ENCODE data around the gene CSH2. TPM values are rescaled to one million over a fixed set of nuclear protein-coding genes. Genes with fewer than 3 reads are reported as not detected.
"Not testable (repeated sequence)": the region's sequence is repeated elsewhere in the genome, so short reads cannot be mapped to it uniquely, and the experiment has no call there.

CSH2 gene
- total RNA-seq, 4 donors from 2014 or later = not detected

- not testable (repeated sequence) for H3K36me3 ChIP-seq; H3K27me3 ChIP-seq; H3K4me3 ChIP-seq; H3K4me1 ChIP-seq; H3K27ac ChIP-seq; H3K9me3 ChIP-seq; DNase-seq (ENCODE audit: low spot score in 2 of 2)
- 76 to 82% methylated on average over 6 of the region's 8 CpGs for WGBS, 2 donors
These were observed 667 bp upstream of the CSH2 start for GRCh38 chr17:63874061-63874626.

DNA sequence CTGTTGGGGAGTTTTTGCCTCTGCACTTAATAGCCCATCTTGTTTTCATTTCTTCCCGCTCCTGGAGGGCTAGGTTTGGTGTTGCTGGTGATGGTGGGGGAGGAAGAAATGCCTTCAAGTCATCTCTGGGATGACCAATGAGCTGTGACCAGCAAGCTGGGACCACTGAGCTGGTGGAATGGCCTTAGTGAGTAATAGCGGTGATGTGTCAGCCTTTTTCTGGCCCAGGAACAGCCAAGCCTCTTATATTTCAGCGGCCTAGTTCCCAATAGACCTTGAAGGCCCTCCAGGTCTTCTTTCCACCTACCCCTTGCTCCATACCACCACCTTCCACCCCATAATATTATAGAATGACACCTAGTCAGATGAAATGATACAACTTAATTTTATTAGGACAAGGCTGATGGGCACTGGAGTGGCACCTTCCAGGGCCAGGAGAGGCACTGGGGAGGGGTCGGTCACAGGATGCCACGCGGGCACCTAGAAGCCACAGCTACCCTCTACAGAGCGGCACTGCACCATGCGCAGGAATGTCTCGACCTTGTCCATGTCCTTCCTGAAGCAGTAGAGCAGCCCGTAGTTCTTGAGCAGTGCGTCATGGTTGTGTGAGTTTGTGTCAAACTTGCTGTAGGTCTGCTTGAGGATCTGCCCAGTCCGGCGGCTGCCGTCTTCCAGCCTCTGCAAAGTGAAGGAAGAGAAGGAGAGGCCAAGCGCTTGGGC is 1.7 kb downstream of the CSH2 start:
- not testable (repeated sequence) for H3K36me3 ChIP-seq; H3K27me3 ChIP-seq; H3K4me1 ChIP-seq; DNase-seq (ENCODE audit: low spot score in 2 of 2); H3K27ac ChIP-seq; H3K9me3 ChIP-seq; H3K4me3 ChIP-seq
- 88 to 92% methylated on average over 11 to 14 of the region's 15 CpGs for WGBS, 2 donors

- not testable (repeated sequence) for H3K4me1 ChIP-seq; H3K27me3 ChIP-seq; H3K9me3 ChIP-seq; H3K27ac ChIP-seq; H3K36me3 ChIP-seq; H3K4me3 ChIP-seq; DNase-seq (ENCODE audit: low spot score in 2 of 2)
- 84 to 88% methylated on average over 4 of the region's 4 CpGs for WGBS, 2 donors
These were observed 3.2 kb downstream of the CSH2 start for GRCh38 chr17:63870292-63870665.

- 39 to 52% methylated on average over 9 of the region's 9 CpGs for WGBS, 2 donors
- not testable (repeated sequence) for H3K9me3 ChIP-seq; H3K27ac ChIP-seq; H3K4me1 ChIP-seq; H3K27me3 ChIP-seq; DNase-seq (ENCODE audit: low spot score in 2 of 2); H3K4me3 ChIP-seq; H3K36me3 ChIP-seq
- TF ChIP-seq, protein P1, sequence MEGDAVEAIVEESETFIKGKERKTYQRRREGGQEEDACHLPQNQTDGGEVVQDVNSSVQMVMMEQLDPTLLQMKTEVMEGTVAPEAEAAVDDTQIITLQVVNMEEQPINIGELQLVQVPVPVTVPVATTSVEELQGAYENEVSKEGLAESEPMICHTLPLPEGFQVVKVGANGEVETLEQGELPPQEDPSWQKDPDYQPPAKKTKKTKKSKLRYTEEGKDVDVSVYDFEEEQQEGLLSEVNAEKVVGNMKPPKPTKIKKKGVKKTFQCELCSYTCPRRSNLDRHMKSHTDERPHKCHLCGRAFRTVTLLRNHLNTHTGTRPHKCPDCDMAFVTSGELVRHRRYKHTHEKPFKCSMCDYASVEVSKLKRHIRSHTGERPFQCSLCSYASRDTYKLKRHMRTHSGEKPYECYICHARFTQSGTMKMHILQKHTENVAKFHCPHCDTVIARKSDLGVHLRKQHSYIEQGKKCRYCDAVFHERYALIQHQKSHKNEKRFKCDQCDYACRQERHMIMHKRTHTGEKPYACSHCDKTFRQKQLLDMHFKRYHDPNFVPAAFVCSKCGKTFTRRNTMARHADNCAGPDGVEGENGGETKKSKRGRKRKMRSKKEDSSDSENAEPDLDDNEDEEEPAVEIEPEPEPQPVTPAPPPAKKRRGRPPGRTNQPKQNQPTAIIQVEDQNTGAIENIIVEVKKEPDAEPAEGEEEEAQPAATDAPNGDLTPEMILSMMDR (IDR thresholded peaks at IDR 0.05) = peak in 1 of 5 experiments; percentile 7
These were observed 3.8 kb downstream of the CSH2 start for GRCh38 chr17:63869491-63870291.

GRCh38 chr17:63866625-63867024 is 6.9 kb downstream of the CSH2 start:
- WGBS, 2 donors = 64 to 74% methylated on average over 3 to 7 of the region's 7 CpGs
- H3K9me3 ChIP-seq; H3K27ac ChIP-seq; H3K4me1 ChIP-seq; H3K27me3 ChIP-seq; H3K36me3 ChIP-seq; DNase-seq (ENCODE audit: low spot score in 2 of 2); H3K4me3 ChIP-seq: not testable (repeated sequence)

- no peaks in the 10 kb centered on the region for H3K4me1 ChIP-seq
- TF ChIP-seq POLR2A (IDR thresholded peaks at IDR 0.05) = no peak
- H3K27me3 ChIP-seq = no peaks in the 10 kb centered on the region
- no peak for DNase-seq (ENCODE audit: low spot score in 2 of 2)
- H3K9me3 ChIP-seq = no peaks in the 10 kb centered on the region
- no peak overlapping the region for H3K27ac ChIP-seq
- no peaks in the 10 kb centered on the region for H3K36me3 ChIP-seq
- 50 to 77% methylated on average over 3 of the region's 3 CpGs for WGBS, 2 donors
- no peak overlapping the region for H3K4me3 ChIP-seq
These were observed 14.2 kb downstream of the CSH2 start for GRCh38 chr17:63859257-63859656.

- not testable (repeated sequence) for H3K9me3 ChIP-seq; H3K36me3 ChIP-seq; H3K4me1 ChIP-seq; H3K27me3 ChIP-seq; H3K27ac ChIP-seq; DNase-seq (ENCODE audit: low spot score in 2 of 2); H3K4me3 ChIP-seq
- WGBS, 2 donors = 89 to 95% methylated on average over 8 of the region's 8 CpGs
These were observed 17.1 kb downstream of the CSH2 start for GRCh38 chr17:63856425-63856824.

- 89 to 92% methylated on average over 8 of the region's 8 CpGs for WGBS, 2 donors
- no peak overlapping the region for H3K27ac ChIP-seq
- DNase-seq (ENCODE audit: low spot score in 2 of 2) = no peak
These were observed 18.3 kb downstream of the CSH2 start for GRCh38 chr17:63855185-63855584.

More at GRCh38 chr17:63855185-63855584, 18.3 kb downstream of the CSH2 start:
- Histone ChIP-seq H3K27me3 (no peaks in the 10 kb centered on the region), H3K9me3 (no peaks in the 10 kb centered on the region), H3K4me3 (no peak overlapping the region), H3K4me1 (no peaks in the 10 kb centered on the region), H3K36me3 (no peaks in the 10 kb centered on the region)
- no peak for TF ChIP-seq POLR2A (IDR thresholded peaks at IDR 0.05)
- TF ChIP-seq EP300 (IDR thresholded peaks at IDR 0.05) = no peak

Data from tibial nerve (tissue), 4 donors.